Prostate gland (tissue), 2 donors: ENCODE results near the gene PSTPIP1. TPM values are rescaled to one million over a fixed set of nuclear protein-coding genes. Genes with fewer than 3 reads are reported as not detected.
A peak's percentile ranks its signal among the peaks of the same experiment; 100 is the strongest.

ENCODE experiments used
- DNase-seq: peaks from one replicate; pipeline ENCODE4 v3.0.0-alpha.2; 2019; ENCODE audit warnings: low spot score
- H3K27ac ChIP-seq, 2 donors: fragments of 200-600 bp; sonication (generic); 2 replicates each; pipeline ENCODE4 v1.5.1; 2017 to 2019
- H3K27me3 ChIP-seq: fragments of 200-600 bp; sonication (generic); replicated peaks from 2 replicates; pipeline ENCODE4 v1.5.1; 2019; ENCODE audit not compliant: insufficient read depth
- H3K36me3 ChIP-seq, 2 donors: fragments of 200-600 bp; sonication (generic); 1 replicate in 1 of 2; 2 replicates in 1 of 2; pipeline versions ENCODE4 v1.5.1 to v1.8.1; 2017 to 2019
- H3K4me1 ChIP-seq: fragments of 200-600 bp; sonication (generic); replicated peaks from 2 replicates; pipeline ENCODE4 v1.5.1; 2019
- H3K4me3 ChIP-seq, 2 donors: fragments of 200-600 bp; sonication (generic); 2 replicates each; pipeline ENCODE4 v1.5.1; 2017 to 2019
- H3K9me3 ChIP-seq: fragments of 200-600 bp; sonication (generic); 2 replicates; pipeline ENCODE4 v1.5.1; 2017
- CTCF ChIP-seq, 4 experiments: fragments of 200-600 bp in 2 of 4; fragments of 450-650 bp in 2 of 4; sonication (generic) in 2 of 4; IDR thresholded peaks; 1 replicate in 3 of 4; 2 replicates in 1 of 4; pipeline ENCODE4 v1.5.1; 2016 to 2019; ENCODE audit warnings: antibody characterized with exemption in 4 of 4, mild to moderate bottlenecking in 2 of 4, moderate library complexity in 2 of 4
- POLR2A ChIP-seq: fragments of 450-650 bp; IDR thresholded peaks from one replicate; pipeline ENCODE4 v1.6.1; 2016; ENCODE audit warnings: antibody characterized with exemption, mild to moderate bottlenecking
- POLR2AphosphoS5 ChIP-seq: sonication (generic); formaldehyde crosslinking; IDR thresholded peaks from one replicate; pipeline ENCODE4 v1.6.1; 2017; ENCODE audit warnings: antibody characterized with exemption
- WGBS: methylation state at CpG from one replicate; pipeline ENCODE4 v1.1.5; 2018; 5-methylcytosine and 5-hydroxymethylcytosine counted together
- intact Hi-C: fragments of 100-400 bp; cut with DNase I; formaldehyde crosslinking; loops from one replicate; pipeline ENCODE4 v1.14.2; 2022
- total RNA-seq, 2 donors: library from RNA; depleted of rRNA; stranded (reverse); fragments of >200 nt; gene quantifications; one replicate each; pipeline ENCODE4 v1.1.0, GENCODE V29; 2016

Gene PSTPIP1
- total RNA-seq, 2 donors from 2014 or later, result 2.1 to 7.0 TPM

- Histone ChIP-seq H3K27ac (peak overlapping the region; percentile 75 to 80), H3K4me1 (no peaks in the 10 kb centered on the region)
- WGBS, result 13% methylated on average over 13 of the region's 13 CpGs
Observed at GRCh38 chr15:77069521-77070121, 74.7 kb downstream of the PSTPIP1 start.

DNA sequence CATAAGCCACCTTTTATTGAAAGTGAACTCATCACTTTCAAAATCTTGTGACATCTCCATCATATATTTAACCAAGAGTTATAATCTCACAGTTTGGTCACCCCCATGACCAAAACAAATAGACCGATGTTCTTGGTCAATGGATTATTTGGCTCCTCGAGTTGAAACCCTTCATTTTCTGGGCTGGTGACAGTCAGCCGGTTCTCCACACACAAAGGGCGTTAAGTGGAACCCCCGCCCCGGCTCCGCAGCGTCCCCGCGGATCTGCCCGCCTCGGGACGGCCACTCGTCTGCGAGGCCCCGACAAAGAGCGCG lies 75.2 kb downstream of the PSTPIP1 start:
- Histone ChIP-seq H3K27me3 (no peaks in the 10 kb centered on the region), H3K9me3 (no peaks in the 10 kb centered on the region), H3K4me1 (no peaks in the 10 kb centered on the region), H3K27ac (peak overlapping the region; percentile 75 to 80), H3K36me3 (no peaks in the 10 kb centered on the region), H3K4me3 (peak overlapping the region; percentile 75 to 87)
- TF ChIP-seq POLR2A, result no peak
- TF ChIP-seq CTCF (IDR thresholded peaks at IDR 0.05), result no peak
- no peak for TF ChIP-seq POLR2AphosphoS5
- under 1% methylated on average over 18 of the region's 18 CpGs for WGBS
- no peak for DNase-seq
- intact Hi-C loops, result loop anchor here (5.0 kb wide), 1 partner anchor 347 kb away; no protein-coding TSS in a partner anchor

More at GRCh38 chr15:77069521-77070121, 74.7 kb downstream of the PSTPIP1 start:
- intact Hi-C loops, result loop anchor here (5.0 kb wide), 1 partner anchor 348 kb away; no protein-coding TSS in a partner anchor
- peak overlapping the region; percentile 75 to 87 for H3K4me3 ChIP-seq
- no peaks in the 10 kb centered on the region for H3K9me3 ChIP-seq
- no peaks in the 10 kb centered on the region for H3K36me3 ChIP-seq
- H3K27me3 ChIP-seq, result no peaks in the 10 kb centered on the region
- TF ChIP-seq POLR2A, result no peak
- TF ChIP-seq POLR2AphosphoS5, result no peak
- no peak for DNase-seq

GRCh38 chr15:77070495-77071304 lies 75.8 kb downstream of the PSTPIP1 start, which contains the start of gene TSPAN3:
Gene TSPAN3 (minus strand): TSS chr15:77071109. CDS start chr15:77070954, 155 bp downstream.
- DNase-seq, result peak; percentile 88
- Histone ChIP-seq H3K36me3 (no peaks in the 10 kb centered on the region), H3K4me1 (no peaks in the 10 kb centered on the region), H3K4me3 (peak within 1 kb of the TSS; percentile 75 to 87), H3K9me3 (no peaks in the 10 kb centered on the region), H3K27ac (peak within 1 kb of the TSS; percentile 75 to 80), H3K27me3 (no peaks in the 10 kb centered on the region)
- WGBS, result under 1% methylated on average over 55 of the region's 97 CpGs
- intact Hi-C loops, result loop anchor here (5.0 kb wide), 1 partner anchor 347 kb away; no protein-coding TSS in a partner anchor
- TF ChIP-seq POLR2A (peak; percentile 94), CTCF (IDR thresholded peaks at IDR 0.05) (peak in 1 of 4 experiments; percentile 8), POLR2AphosphoS5 (peak; percentile 85)

GRCh38 chr15:77071305-77072223 lies 76.6 kb downstream of the PSTPIP1 start:
- TF ChIP-seq POLR2A (no peak), POLR2AphosphoS5 (no peak), CTCF (IDR thresholded peaks at IDR 0.05) (no peak)
- DNase-seq, result no peak
- WGBS, result 85% methylated on average over 15 of the region's 15 CpGs
- H3K27ac ChIP-seq, result peak overlapping the region in 1 of 2 donors; percentile 75
- no peaks in the 10 kb centered on the region for H3K36me3 ChIP-seq
- peak overlapping the region; percentile 75 to 87 for H3K4me3 ChIP-seq
- H3K27me3 ChIP-seq, result no peaks in the 10 kb centered on the region
- H3K4me1 ChIP-seq, result no peaks in the 10 kb centered on the region
- intact Hi-C loops, result loop anchor here (5.0 kb wide), 1 partner anchor 346 kb away; no protein-coding TSS in a partner anchor
- H3K9me3 ChIP-seq, result no peaks in the 10 kb centered on the region
